GM21737 (cell line): ENCODE measurements around the gene KLF5.
"Not testable (repeated sequence)": the region's sequence is repeated elsewhere in the genome, so short reads cannot be mapped to it uniquely, and the experiment has no call there.

Experiments used
- ATAC-seq: cut with Tn5 transposase; IDR thresholded peaks from one replicate; pipeline ENCODE4 v1.9.1; 2021; ENCODE audit warnings: mild to moderate bottlenecking, moderate library complexity; ENCODE audit not compliant: unreplicated experiment

Gene KLF5

DNA sequence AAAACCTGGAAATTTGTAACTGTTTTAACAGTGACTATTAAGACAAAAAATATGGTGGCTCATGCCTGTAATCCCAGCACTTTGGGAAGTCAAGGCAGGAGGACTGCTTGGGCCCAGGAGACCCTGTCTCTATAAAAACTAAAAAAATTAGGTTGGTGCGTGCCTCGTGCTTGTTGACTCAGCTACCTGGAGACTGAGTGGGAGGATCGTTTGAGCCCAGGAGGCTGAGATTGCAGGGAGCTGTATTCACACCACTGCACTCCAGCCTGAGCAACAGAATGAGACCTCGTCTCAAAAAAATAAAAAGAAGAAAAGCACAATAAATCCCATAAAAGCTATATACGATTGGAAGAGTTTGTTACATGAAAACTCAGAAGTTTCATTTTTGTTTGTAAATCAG, 23.7 kb downstream of the KLF5 start:
- ATAC-seq = no peak

DNA sequence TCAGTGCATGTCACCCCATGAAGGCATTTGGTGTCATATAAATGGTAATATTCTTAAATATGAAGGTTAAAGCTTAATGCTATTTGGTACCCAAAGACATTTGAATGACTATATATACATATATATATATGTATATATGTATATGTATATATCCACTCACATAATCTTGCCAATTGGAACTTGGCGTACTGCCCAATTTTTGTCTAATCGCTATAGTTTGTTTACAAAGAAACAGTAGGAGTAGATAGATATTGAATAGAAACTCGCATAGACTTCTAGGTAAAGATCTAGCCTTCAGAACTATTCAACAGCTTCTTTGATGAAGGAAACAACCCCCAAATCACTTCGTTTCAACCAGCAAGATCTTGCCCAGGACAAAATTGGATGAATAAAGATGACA, 24.1 kb downstream of the KLF5 start:
- no peak for ATAC-seq

DNA sequence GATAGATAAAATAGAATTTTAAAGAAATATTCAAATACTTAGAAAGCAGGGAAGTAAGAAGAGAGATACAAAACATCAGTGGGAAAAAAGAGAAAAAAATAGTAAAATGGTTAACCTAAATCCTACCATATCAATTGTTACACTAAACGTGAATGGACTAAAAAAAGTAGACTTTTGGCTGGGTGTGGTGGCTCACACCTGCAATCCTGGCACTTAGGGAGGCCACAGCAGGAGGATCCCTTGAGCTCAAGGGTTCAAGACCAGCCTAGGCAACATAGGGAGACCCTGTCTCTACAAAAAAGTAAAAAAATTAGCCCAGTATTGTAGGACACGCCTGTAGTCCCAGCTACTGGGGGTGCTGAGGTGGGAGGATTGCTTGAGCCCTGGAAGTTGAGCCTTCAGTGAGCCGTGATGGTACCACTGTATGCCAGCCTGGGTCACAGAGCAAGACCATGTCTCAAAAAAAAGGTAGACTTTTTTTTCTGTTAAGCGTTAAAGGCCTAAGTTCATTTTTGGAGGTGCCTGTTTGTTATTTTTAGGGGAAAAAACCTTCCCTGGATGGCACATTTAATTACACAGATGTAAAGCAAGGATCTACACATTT, 29.6 kb downstream of the KLF5 start:
- ATAC-seq = no peak

GRCh38 chr13:73089213-73089612, 30.4 kb downstream of the KLF5 start:
- ATAC-seq = no peak

DNA sequence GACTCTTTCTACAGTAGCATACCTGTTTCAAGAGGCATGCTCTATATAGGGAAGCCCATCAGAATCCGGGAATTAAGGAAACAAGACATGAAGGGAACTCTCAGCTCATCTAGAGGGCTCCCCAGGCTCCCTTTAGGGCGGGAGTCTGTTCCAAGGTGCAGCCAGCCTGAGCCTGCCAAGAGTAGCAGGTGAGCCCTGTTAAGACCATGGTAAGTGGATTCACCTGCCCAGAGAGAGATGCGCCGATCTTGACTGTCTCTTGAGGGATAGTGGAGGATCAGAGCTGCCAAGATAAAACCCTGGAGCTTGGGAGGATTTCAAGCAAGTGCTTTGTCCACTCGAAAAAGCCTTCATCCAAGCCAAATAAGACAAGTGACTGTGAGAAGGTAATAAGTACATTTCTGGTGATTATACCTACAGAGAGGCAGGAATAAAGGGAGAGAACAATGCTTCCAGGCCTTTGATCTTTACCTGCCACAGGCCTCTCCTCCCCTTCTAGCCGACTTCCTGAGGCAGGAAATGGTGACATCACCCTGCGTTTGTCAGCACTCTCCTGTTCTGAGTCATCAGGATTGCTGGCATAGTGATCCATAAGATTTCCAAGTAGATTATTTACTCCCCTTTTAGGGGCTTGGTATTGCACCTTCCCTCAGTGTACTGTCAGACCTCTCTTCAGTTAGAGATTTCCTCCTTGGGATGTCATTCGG, 31.5 kb downstream of the KLF5 start:
- peak; percentile 64 for ATAC-seq

DNA sequence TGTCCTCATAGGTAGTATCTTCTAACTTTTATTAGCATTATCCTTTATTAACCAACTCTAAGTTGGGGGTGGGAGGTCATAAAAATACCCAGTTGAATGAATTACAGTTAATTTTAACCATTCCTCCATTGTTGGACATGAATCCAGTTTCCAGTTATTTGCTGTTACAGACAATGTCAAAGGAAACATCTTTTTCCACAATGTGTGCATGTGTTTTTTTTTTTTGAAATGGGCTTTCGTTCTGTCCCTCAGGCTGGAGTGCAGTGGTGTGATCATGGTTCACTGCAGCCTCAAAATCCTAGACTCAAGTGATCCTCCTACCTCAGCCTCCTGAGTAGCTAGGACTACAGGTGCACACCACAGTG, 32.0 kb downstream of the KLF5 start:
- ATAC-seq = no peak

GRCh38 chr13:73092829-73093228, 34.0 kb downstream of the KLF5 start:
- no peak for ATAC-seq

DNA sequence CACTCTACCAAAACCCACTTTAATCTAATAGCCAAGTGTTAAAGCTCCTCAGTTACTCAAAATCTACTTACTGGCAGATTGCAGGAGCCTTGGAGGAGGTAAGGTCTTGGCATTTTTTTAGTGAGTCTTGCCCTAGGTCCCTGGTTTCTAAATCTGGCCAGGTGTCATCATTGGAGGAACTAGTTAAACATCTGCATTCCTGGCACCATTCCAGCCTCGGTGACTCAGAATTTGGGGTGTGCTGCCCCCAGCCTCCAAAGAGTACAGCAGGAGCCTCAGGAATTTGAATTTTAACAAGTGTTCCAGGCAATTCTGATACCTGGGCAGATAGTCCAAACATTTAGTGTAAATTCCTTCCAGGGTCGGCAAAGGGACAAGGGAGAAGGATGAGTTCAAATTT, 37.4 kb downstream of the KLF5 start:
- ATAC-seq = no peak

GRCh38 chr13:73096638-73097037, 37.8 kb downstream of the KLF5 start:
- no peak for ATAC-seq

GRCh38 chr13:73100781-73101180, 42.0 kb downstream of the KLF5 start:
- ATAC-seq = not testable (repeated sequence)

GRCh38 chr13:73101351-73102007, 42.7 kb downstream of the KLF5 start:
- ATAC-seq = no peak

GRCh38 chr13:73103238-73103637, 44.4 kb downstream of the KLF5 start:
- no peak for ATAC-seq

- no peak for ATAC-seq
These were observed 47.8 kb downstream of the KLF5 start for GRCh38 chr13:73106513-73107178.

DNA sequence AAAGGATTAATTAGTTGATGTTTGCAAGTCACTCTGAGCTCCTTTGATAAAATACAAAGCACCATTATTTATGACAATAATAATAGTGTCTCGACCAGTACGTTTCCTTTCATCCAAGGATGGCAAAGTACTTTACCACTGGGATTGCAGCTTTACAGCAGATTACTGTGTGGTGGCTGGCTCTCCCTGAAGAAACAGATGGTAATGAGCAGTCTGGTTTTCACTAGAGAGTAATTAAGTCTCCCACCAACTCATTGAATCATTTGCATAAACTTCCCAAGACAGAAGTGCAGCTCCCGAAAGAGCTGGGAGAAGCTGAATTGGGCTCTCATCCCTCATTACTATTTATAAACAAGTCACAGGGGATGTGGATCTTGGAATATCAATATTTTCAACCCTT, 48.7 kb downstream of the KLF5 start:
- no peak for ATAC-seq

DNA sequence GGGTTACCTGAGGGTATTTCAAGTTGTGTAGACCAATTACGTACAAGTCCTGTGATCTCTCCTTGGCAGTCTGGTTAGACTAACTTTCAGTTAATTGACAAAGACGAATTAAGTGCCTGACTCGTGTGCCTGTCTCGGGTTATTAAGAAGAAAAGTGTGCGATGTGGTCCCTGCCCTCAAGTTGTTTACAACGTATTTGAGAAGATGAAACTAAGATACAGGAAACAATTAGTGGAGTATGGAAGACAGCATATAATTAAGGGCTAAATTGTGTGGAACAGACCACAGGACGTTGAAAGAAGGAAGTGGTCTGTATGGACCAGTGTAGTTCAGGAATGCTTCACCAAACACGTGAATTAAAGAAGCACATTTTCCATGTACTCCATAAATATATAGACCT, 49.2 kb downstream of the KLF5 start:
- no peak for ATAC-seq

DNA sequence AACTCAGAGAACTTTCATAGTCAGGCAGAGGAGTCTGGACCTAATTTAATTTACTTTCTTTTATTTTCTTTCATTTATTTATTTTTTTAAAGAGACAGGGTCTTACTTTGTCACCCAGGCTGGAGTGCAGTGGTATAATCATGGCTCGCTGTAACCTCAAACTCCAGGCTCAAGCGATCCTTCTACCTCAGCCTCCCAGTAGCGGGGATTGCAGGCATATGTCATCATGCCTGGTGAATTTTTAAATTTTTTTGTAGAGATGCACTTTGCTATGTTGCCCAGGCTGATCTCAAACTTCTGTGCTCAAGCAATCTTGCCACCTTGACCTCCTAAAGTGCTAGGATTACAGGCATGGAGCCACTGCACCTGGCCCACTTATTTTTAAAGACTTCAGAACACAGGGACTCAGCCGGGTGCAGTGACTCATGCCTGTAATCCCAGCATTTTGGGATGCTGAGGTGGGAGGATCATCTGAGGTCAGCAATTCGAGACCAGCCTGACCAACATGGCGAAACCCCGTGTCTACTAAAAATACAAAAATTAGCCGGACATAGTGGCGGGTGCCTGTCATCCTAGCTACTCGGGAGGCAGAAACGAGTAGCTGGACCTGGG, 50.6 kb downstream of the KLF5 start:
- ATAC-seq = no peak

DNA sequence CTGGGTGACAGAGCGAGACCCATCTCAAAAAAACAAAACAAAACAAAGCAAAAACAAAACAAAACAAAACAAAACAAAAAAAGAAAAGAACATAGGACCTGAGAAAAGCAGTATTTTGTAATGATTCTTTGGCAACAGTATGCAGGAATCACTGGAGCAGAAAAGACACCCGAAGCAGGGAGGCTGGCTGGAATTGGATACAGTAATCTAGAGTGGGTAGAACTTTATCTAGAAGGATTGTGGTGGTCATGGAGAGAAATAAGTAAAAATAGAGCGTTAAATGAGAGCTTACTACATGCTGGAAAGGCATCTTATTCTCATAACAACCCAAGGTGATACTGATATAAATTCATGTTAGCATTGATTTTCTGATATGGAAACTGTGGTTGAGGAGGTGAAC, 51.2 kb downstream of the KLF5 start:
- no peak for ATAC-seq

DNA sequence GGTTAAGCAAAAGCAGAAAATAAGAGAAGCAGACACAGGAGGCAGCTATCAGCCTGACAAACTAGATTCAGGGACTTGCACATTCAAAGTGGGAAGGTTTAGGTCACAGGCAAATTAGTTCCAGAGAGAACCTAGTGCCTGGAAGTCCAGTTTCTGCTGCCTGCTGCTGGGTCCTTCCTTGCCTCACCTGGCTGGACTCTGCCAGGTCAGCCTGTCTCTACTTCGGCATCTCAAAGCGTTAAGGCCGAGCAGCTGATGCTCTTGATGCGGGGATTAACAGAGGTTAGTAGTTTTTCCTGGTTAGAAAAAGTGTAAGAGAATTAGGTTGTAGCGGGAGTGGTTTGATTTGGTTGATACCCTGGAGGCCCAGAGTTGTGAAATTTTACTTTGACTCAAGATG, 52.0 kb downstream of the KLF5 start:
- no peak for ATAC-seq

DNA sequence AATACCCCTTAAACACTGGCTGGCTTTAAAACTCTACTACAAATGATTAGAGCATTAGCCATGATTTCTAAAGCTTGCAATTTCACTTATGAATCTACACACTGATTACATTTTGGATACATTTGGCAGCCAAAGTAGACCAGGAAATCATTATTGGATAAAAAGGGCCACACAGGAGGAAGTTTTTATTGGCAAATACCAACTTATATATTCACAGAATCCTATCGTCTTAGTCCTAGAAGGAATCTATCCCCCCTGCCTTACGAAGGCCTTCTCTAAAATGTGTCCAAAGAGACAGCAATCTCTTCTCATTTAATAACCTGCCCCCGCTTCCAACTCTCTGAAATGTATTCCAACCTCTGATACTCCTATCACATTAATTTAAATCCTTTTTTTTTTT, 52.5 kb downstream of the KLF5 start:
- ATAC-seq = no peak

- no peak for ATAC-seq
These were observed 60.8 kb downstream of the KLF5 start for GRCh38 chr13:73119612-73120011.
